Measurements from ENCODE around the gene NR1H2. TPM values are rescaled to one million over a fixed set of nuclear protein-coding genes. Genes with fewer than 3 reads are reported as not detected.
"Not testable (repeated sequence)": the region's sequence is repeated elsewhere in the genome, so short reads cannot be mapped to it uniquely, and the experiment has no call there.

Gene NR1H2
- 71.2 and 76.3 TPM in 2 replicates for total RNA-seq

DNA sequence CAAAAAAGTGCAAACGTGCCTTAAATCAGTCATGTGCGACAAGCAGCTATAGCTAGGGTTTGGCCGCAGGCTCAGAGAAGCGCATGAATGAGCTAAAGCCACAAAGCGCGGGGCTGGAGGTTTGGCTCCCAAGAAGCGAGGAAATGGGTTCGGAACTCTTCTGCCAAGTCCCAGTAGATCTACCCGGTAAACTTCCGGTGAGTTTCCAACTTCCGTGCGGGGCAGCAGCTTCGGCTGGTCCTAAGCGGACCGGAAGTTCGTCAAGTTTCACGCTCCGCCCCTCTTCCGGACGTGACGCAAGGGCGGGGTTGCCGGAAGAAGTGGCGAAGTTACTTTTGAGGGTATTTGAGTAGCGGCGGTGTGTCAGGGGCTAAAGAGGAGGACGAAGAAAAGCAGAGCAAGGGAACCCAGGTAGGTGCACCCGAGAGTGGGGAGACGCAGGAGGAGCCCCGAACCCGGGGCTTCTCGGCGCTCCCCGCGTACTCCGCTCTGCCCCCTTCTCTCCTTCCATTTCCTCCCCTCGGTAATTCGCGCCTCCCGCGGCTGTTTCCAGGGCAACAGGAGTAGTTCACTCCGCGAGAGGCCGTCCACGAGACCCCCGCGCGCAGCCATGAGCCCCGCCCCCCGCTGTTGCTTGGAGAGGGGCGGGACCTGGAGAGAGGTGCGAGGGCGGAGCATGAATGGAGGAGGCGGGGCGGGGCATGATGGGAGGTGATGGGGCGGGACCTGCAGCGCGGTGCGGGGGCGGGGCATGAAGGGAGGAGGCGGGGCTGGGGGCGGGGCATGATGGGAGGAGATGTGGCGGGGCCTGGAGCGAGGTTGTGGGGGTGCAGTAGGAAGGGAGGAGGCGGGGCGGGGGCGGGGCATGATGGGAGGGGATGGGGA, at the start of gene NR1H2:
NR1H2 (plus strand) TSS at position 292 of the 885 bp plus-strand sequence. CDS start 1,149 bp downstream, outside the sequence.
- H3K4me3 ChIP-seq (ENCODE audit: low read depth, low read length) = peak within 1 kb of the TSS; percentile 76
- TF ChIP-seq, protein P1, sequence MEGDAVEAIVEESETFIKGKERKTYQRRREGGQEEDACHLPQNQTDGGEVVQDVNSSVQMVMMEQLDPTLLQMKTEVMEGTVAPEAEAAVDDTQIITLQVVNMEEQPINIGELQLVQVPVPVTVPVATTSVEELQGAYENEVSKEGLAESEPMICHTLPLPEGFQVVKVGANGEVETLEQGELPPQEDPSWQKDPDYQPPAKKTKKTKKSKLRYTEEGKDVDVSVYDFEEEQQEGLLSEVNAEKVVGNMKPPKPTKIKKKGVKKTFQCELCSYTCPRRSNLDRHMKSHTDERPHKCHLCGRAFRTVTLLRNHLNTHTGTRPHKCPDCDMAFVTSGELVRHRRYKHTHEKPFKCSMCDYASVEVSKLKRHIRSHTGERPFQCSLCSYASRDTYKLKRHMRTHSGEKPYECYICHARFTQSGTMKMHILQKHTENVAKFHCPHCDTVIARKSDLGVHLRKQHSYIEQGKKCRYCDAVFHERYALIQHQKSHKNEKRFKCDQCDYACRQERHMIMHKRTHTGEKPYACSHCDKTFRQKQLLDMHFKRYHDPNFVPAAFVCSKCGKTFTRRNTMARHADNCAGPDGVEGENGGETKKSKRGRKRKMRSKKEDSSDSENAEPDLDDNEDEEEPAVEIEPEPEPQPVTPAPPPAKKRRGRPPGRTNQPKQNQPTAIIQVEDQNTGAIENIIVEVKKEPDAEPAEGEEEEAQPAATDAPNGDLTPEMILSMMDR (IDR thresholded peaks at IDR 0.05; ENCODE audit: insufficient read depth, low read depth, low read length) = no peak
- peak; percentile 99 for DNase-seq (ENCODE audit: low read depth)

DNA sequence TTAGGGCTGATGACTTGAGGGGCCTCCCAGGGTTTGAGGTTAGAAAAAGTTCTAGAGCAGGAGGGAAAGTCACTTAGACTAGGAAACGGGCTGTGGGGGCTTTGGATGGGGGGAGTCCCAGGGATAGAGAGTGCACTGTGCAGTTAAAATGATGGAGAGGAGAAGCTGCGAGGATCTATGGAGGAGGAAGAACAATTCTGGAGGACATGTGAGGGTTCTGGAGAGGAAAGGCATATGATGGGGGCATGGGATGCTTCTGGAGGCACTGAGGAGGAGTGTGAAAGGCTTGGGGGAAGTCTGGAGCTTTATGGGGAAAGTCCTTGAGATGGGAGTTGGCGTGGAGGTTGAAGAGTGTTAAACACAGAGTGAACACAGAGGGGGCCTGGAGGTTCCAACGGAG, 49.2 kb upstream of the NR1H2 start:
- H3K4me3 ChIP-seq (ENCODE audit: low read depth, low read length) = no peak overlapping the region
- TF ChIP-seq, protein P1 (IDR thresholded peaks at IDR 0.05; ENCODE audit: insufficient read depth, low read depth, low read length) = no peak
- DNase-seq (ENCODE audit: low read depth) = no peak

DNA sequence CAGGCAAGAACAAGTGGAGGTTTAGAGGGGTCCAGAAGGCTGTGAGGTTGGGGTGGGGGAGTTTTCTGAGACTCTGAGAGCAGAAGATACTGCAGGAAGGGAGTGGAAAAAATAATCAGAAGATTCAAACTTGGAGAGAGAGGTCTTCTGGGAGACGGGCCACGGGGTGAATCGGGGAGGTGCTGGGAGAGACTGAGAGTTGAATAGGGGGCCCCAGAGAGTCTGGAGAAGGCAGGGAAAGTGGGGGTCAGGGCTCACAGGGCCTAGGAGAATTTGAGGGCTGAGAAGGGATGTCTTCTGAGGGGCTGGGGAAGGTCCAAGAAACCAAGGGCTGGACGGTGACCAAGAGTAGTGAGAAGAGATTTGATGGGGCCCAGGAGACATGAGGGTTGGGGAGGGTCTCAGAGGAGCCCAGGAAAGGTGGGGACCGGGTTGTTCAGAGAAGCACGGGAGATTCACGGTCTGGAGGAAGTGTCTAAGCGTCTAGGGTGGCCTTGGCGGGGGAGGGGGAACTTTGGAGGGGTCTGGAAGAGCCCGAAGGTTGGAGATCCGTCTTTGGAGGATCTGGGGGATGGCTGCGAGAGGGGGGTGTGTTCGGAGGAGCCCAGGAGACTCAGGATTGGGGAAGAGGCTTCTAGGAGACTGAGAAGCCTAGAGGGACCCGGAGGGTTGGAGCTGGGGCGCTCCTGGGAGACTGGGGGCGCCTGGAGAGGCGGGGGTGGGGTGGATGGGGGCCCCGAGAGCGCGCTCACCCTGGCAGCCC, 48.6 kb upstream of the NR1H2 start:
- H3K4me3 ChIP-seq (ENCODE audit: low read depth, low read length) = no peak overlapping the region
- TF ChIP-seq, protein P1 (IDR thresholded peaks at IDR 0.05; ENCODE audit: insufficient read depth, low read depth, low read length) = no peak
- DNase-seq (ENCODE audit: low read depth) = no peak

DNA sequence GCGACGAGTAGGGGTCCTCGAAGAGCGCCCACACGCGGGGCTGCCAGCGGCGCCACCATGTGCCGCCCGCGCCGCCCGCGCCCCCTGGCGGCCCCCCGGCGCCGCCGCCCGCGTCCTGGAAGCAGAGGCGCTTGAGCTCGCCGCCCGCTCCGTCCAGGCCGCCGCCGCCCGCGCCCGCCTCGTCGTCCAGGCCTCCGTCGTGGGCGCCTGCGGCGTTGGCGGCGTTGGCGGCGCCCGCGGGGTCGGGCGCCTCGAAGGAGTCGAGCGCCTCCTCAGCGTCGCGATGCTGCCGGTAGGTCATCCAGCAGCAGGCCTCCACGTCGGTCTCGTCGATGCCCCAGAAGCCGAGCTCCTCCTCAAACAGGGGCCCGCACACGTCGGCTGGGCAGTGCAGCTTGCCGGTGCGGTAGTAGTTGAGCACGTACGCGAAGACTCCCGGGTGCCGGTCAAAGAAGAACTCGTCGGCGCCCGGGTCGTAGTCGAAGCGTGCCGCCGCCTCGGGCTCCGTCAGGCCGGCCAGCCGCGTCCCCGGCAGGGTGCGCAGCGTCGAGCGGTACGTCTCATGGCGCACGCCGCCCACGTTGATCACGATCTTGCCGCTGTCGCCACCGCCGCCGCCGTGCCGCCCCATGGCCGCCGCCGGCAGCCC, 47.9 kb upstream of the NR1H2 start:
- DNase-seq (ENCODE audit: low read depth) = no peak
- no peak overlapping the region for H3K4me3 ChIP-seq (ENCODE audit: low read depth, low read length)

DNA sequence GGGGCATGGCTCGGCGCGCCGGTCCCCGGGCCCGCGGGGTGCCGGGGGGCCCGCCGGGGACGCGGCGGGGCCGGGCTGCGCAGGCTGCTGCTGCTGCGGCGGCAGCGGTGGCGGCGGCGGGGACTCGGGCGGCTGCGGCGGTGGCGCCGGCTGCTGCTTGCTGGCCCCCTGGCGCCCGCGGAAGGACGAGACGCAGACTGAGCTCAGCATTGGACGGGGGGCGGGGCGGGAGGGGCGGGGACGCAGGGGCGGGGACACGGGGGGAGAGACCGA, 47.4 kb upstream of the NR1H2 start:
- H3K4me3 ChIP-seq (ENCODE audit: low read depth, low read length) = no peak overlapping the region
- no peak for DNase-seq (ENCODE audit: low read depth)
- TF ChIP-seq, protein P1 (IDR thresholded peaks at IDR 0.05; ENCODE audit: insufficient read depth, low read depth, low read length) = no peak

More for the DNA sequence above, 47.9 kb upstream of the NR1H2 start:
- TF ChIP-seq, protein P1 (IDR thresholded peaks at IDR 0.05; ENCODE audit: insufficient read depth, low read depth, low read length) = no peak

DNA sequence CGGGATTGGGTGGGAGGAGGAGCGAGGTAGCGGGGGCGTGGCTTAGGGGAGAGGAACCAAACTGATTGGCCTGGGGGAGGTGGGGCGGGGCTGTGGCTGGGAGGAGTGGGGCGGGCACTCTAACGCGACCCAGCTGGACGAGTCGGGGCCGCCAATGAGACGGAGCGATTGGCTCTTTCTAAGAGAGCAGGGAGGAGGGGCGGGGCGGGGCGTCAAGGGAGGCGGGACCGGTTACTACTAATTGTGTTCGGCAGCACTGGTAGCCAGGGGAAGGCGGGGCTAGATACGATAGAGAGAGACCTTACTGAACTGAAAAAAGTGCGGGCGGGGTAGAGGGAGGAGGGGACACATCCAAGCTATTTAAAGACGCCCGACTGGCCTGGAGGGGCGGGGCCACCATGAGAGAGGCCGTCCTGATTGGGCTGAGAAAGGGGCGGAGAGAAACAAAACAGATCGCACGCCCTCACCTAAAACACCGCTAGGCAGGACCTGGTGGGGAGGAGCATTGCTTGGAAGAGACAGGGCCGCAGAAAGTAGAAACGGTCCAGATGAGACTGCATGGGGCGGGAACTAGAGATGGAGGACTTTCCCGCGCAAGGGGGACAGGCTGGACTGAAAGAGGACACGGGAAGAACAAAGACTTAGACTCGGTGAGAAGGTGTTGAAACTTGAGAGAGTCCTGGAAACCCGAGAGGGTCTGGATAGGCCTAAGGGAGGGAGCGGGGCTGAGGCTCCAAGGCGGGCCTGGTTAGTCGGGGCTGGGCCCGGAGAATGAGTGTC, 46.9 kb upstream of the NR1H2 start, which contains the start of gene KCNC3:
KCNC3 (minus strand) TSS at position 232 of the 780 bp plus-strand sequence. CDS start 295 bp downstream, outside the sequence.
- H3K4me3 ChIP-seq (ENCODE audit: low read depth, low read length) = peak within 1 kb of the TSS; percentile 25
- DNase-seq (ENCODE audit: low read depth) = peak; percentile 89
- TF ChIP-seq, protein P1 (IDR thresholded peaks at IDR 0.05; ENCODE audit: insufficient read depth, low read depth, low read length) = no peak

DNA sequence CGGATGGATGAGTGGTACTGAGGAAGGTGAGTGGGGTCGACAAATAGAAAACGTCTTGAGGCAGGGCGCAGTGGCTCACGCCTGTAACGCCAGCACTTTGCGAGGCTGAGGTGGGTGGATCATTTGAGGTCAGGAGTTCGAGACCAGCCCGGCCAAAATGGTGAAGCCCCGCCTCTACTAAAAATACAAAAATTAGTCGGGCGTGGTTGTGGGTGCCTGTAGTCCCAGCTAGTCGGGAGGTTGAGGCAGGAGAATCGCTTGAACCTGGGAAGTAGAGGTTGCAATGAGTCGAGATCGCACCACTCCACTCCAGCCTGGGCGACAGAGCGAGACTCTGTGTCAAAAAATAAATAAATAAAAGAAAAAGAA, 46.3 kb upstream of the NR1H2 start:
- not testable (repeated sequence) for DNase-seq (ENCODE audit: low read depth); H3K4me3 ChIP-seq (ENCODE audit: low read depth, low read length)
